H9 (cell line): ENCODE data around the gene EFTUD2. TPM values are rescaled to one million over a fixed set of nuclear protein-coding genes. Genes with fewer than 3 reads are reported as not detected.

ENCODE experiments used
- DNase-seq: peaks from one replicate; pipeline ENCODE4 v3.0.0-alpha.2; 2017
- H2AFZ ChIP-seq: one replicate; pipeline ENCODE4 v1.6.1; 2013; ENCODE audit warnings: mild to moderate bottlenecking, low read length, control low read depth, moderate library complexity
- H2AK5ac ChIP-seq: 2 replicates; pipeline ENCODE4 v1.6.1; 2013; ENCODE audit warnings: low read length, control low read depth, mixed read lengths; ENCODE audit not compliant: insufficient read length
- H2BK120ac ChIP-seq: one replicate; pipeline ENCODE4 v1.6.1; 2013; ENCODE audit warnings: low read depth, mild to moderate bottlenecking, low read length, control low read depth, inconsistent platforms; ENCODE audit not compliant: poor library complexity, severe bottlenecking
- H2BK12ac ChIP-seq: 2 replicates; pipeline ENCODE4 v1.6.1; 2013; ENCODE audit warnings: low read length, control low read depth, mixed read lengths, low read depth; ENCODE audit not compliant: insufficient read length
- H2BK15ac ChIP-seq: 2 replicates; pipeline ENCODE4 v1.6.1; 2013; ENCODE audit warnings: low read depth, low read length, control low read depth
- H2BK20ac ChIP-seq: one replicate; pipeline ENCODE4 v1.6.1; 2013; ENCODE audit warnings: low read depth, mild to moderate bottlenecking, low read length, control low read depth, inconsistent platforms; ENCODE audit not compliant: poor library complexity, severe bottlenecking
- H2BK5ac ChIP-seq: 2 replicates; pipeline ENCODE4 v1.6.1; 2013; ENCODE audit warnings: low read length, control low read depth, mixed read lengths; ENCODE audit not compliant: insufficient read length
- H3K14ac ChIP-seq: 2 replicates; pipeline ENCODE4 v1.6.1; 2013; ENCODE audit warnings: low read length, control low read depth; ENCODE audit not compliant: insufficient read depth
- H3K18ac ChIP-seq: 2 replicates; pipeline ENCODE4 v1.6.1; 2013; ENCODE audit warnings: low read depth, mild to moderate bottlenecking, mixed read lengths, low read length, control low read depth; ENCODE audit not compliant: insufficient read length
- H3K23ac ChIP-seq: 2 replicates; pipeline ENCODE4 v1.6.1; 2013; ENCODE audit warnings: low read length, control low read depth, mixed read lengths, low read depth; ENCODE audit not compliant: insufficient read length
- H3K23me2 ChIP-seq: 2 replicates; pipeline ENCODE4 v1.6.1; 2013; ENCODE audit warnings: low read depth, mild to moderate bottlenecking, mixed read lengths, low read length, control low read depth; ENCODE audit not compliant: insufficient read length, poor library complexity, severe bottlenecking
- H3K27ac ChIP-seq: 2 replicates; pipeline ENCODE4 v1.5.1; 2013; ENCODE audit warnings: low read length, control low read depth, mixed read lengths, low read depth; ENCODE audit not compliant: insufficient read length
- H3K27me3 ChIP-seq: 2 replicates; pipeline ENCODE4 v1.6.1; 2013; ENCODE audit warnings: low read length, control low read depth, inconsistent platforms; ENCODE audit not compliant: insufficient read depth
- H3K4ac ChIP-seq: 2 replicates; pipeline ENCODE4 v1.6.1; 2013; ENCODE audit warnings: low read depth, mild to moderate bottlenecking, control low read depth, inconsistent platforms, low read length, moderate library complexity
- H3K4me1 ChIP-seq: 2 replicates; pipeline ENCODE4 v1.6.1; 2013; ENCODE audit warnings: low read length, control low read depth, inconsistent platforms; ENCODE audit not compliant: insufficient read depth
- H3K4me2 ChIP-seq: 2 replicates; pipeline ENCODE4 v1.6.1; 2013; ENCODE audit warnings: low read length, control low read depth, mixed read lengths; ENCODE audit not compliant: insufficient read length, insufficient read depth
- H3K56ac ChIP-seq: 2 replicates; pipeline ENCODE4 v1.6.1; 2013; ENCODE audit warnings: low read depth, mild to moderate bottlenecking, mixed read lengths, low read length, control low read depth; ENCODE audit not compliant: insufficient read length
- H3K79me1 ChIP-seq: 2 replicates; pipeline ENCODE4 v1.6.1; 2013; ENCODE audit warnings: low read depth, mild to moderate bottlenecking, moderate library complexity, low read length, control low read depth, inconsistent platforms; ENCODE audit not compliant: insufficient read depth, poor library complexity, severe bottlenecking
- H3K79me2 ChIP-seq: 2 replicates; pipeline ENCODE4 v1.6.1; 2013; ENCODE audit warnings: low read length, control low read depth, inconsistent platforms; ENCODE audit not compliant: insufficient read depth
- H3K9ac ChIP-seq: 2 replicates; pipeline ENCODE4 v1.6.1; 2013; ENCODE audit warnings: low read length, control low read depth, mixed read lengths; ENCODE audit not compliant: insufficient read length; ENCODE audit errors: extremely low read depth
- H3K9me3 ChIP-seq: one replicate; pipeline ENCODE4 v1.6.1; 2013; ENCODE audit warnings: low read depth, low read length, inconsistent platforms; ENCODE audit not compliant: control insufficient read depth
- H3T11ph ChIP-seq: one replicate; pipeline ENCODE4 v1.6.1; 2013; ENCODE audit warnings: mild to moderate bottlenecking, low read length, control low read depth, inconsistent platforms
- H4K20me1 ChIP-seq: one replicate; pipeline ENCODE4 v1.6.1; 2013; ENCODE audit not compliant: control insufficient read depth, insufficient read length, insufficient read depth
- H4K5ac ChIP-seq: 2 replicates; pipeline ENCODE4 v1.6.1; 2013; ENCODE audit warnings: low read depth, mild to moderate bottlenecking, mixed read lengths, low read length, control low read depth; ENCODE audit not compliant: insufficient read length
- H4K8ac ChIP-seq: replicated peaks from 2 replicates; pipeline ENCODE4 v1.6.1; 2013; ENCODE audit warnings: low read length, control low read depth, mixed read lengths, low read depth; ENCODE audit not compliant: insufficient read length
- H4K91ac ChIP-seq: 2 replicates; pipeline ENCODE4 v1.6.1; 2013; ENCODE audit warnings: low read depth, mild to moderate bottlenecking, moderate library complexity, mixed read lengths, low read length, control low read depth; ENCODE audit not compliant: insufficient read length
- H3K27ac Mint-ChIP-seq, 3 experiments: 2 replicates in 2 of 3; 3 replicates in 1 of 3; pipeline ENCODE4 v1.8.0; 2020 to 2021; ENCODE audit warnings: mixed read lengths in 3 of 3, mild to moderate bottlenecking in 1 of 3, moderate library complexity in 1 of 3
- H3K27me3 Mint-ChIP-seq: 2 replicates; pipeline ENCODE4 v1.8.0; 2021; ENCODE audit warnings: low read depth, mild to moderate bottlenecking, moderate library complexity, mixed read lengths
- H3K36me3 Mint-ChIP-seq, 3 experiments: 2 replicates in 2 of 3; 3 replicates in 1 of 3; pipeline ENCODE4 v1.8.0; 2020 to 2021; ENCODE audit warnings: low read depth in 3 of 3, mixed read lengths in 3 of 3; ENCODE audit not compliant: insufficient read depth in 1 of 3
- H3K4me1 Mint-ChIP-seq, 2 experiments: 2 replicates each; pipeline ENCODE4 v1.8.0; 2020; ENCODE audit warnings: mixed read lengths in 2 of 2
- H3K4me3 Mint-ChIP-seq, 2 experiments: 2 replicates in 1 of 2; 3 replicates in 1 of 2; pipeline ENCODE4 v1.8.0; 2020 to 2021; ENCODE audit warnings: mild to moderate bottlenecking in 2 of 2, mixed read lengths in 2 of 2, moderate library complexity in 1 of 2
- H3K9me3 Mint-ChIP-seq, 2 experiments: 2 replicates in 1 of 2; 3 replicates in 1 of 2; pipeline ENCODE4 v1.8.0; 2020; ENCODE audit warnings: mild to moderate bottlenecking in 2 of 2, mixed read lengths in 2 of 2, moderate library complexity in 1 of 2
- WGBS: extraction: QIAGEN DNeasy Blood & Tissue Kit; methylation state at CpG from one replicate; pipeline ENCODE4 v1.1.7; 2013; ENCODE audit warnings: missing lambda C conversion rate, low lambda C conversion rate, mixed read lengths; ENCODE audit not compliant: insufficient read length; ENCODE audit errors: extremely low coverage; 5-methylcytosine and 5-hydroxymethylcytosine counted together
- total RNA-seq: library from RNA; stranded (reverse); gene quantifications from 2 replicates; pipeline ENCODE4 v1.2.1, GENCODE V29; 2021
- TF ChIP-seq, protein P1 (sequence below): fragments of 200-600 bp; sonication (generic); conservative IDR thresholded peaks from 3 replicates; pipeline ENCODE4 v1.8.0; 2021; ENCODE audit warnings: antibody characterized with exemption, mild to moderate bottlenecking

The EFTUD2 gene
- total RNA-seq, 1 experiment from 2014 or later, result 150 TPM

GRCh38 chr17:44930667-44931066 lies 31.4 kb upstream of the EFTUD2 start:
- H3K27ac ChIP-seq, result no peak overlapping the region
- H3K9me3 Mint-ChIP-seq, result no peaks in the 10 kb centered on the region
- H3K4me1 Mint-ChIP-seq, result no peaks in the 10 kb centered on the region
- no peaks in the 10 kb centered on the region for H3K79me1 ChIP-seq
- no peaks in the 10 kb centered on the region for H4K20me1 ChIP-seq
- no peaks in the 10 kb centered on the region for H3K79me2 ChIP-seq
- H3K4me3 Mint-ChIP-seq, result no peak overlapping the region
- WGBS, result no CpG with 5 or more reads among the region's 6 CpGs
- H2BK15ac ChIP-seq, result no peak overlapping the region
- no peak overlapping the region for H3K27ac Mint-ChIP-seq
- no peak overlapping the region for H2BK120ac ChIP-seq
- no peaks in the 10 kb centered on the region for H3K9me3 ChIP-seq
- no peak overlapping the region for H3K4ac ChIP-seq
- no peak overlapping the region for H3K18ac ChIP-seq
- no peak overlapping the region for H2AFZ ChIP-seq
- H3K14ac ChIP-seq, result no peak overlapping the region
- no peak overlapping the region for H2BK20ac ChIP-seq
- no peak overlapping the region for H3K4me2 ChIP-seq
- no peak overlapping the region for H3T11ph ChIP-seq
- no peak overlapping the region for H3K23ac ChIP-seq
- peaks cover 52 to 96% (median 93%) of the 10 kb centered on the region in 3 experiments for H3K36me3 Mint-ChIP-seq
- H2BK12ac ChIP-seq, result no peak overlapping the region
- no peak overlapping the region for H4K5ac ChIP-seq
- H3K27me3 Mint-ChIP-seq, result no peaks in the 10 kb centered on the region; the same call in 1 of the 2 replicates
- H2AK5ac ChIP-seq, result no peak overlapping the region
- TF ChIP-seq, protein P1, sequence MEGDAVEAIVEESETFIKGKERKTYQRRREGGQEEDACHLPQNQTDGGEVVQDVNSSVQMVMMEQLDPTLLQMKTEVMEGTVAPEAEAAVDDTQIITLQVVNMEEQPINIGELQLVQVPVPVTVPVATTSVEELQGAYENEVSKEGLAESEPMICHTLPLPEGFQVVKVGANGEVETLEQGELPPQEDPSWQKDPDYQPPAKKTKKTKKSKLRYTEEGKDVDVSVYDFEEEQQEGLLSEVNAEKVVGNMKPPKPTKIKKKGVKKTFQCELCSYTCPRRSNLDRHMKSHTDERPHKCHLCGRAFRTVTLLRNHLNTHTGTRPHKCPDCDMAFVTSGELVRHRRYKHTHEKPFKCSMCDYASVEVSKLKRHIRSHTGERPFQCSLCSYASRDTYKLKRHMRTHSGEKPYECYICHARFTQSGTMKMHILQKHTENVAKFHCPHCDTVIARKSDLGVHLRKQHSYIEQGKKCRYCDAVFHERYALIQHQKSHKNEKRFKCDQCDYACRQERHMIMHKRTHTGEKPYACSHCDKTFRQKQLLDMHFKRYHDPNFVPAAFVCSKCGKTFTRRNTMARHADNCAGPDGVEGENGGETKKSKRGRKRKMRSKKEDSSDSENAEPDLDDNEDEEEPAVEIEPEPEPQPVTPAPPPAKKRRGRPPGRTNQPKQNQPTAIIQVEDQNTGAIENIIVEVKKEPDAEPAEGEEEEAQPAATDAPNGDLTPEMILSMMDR, result no peak
- H2BK5ac ChIP-seq, result no peak overlapping the region
- no peaks in the 10 kb centered on the region for H3K27me3 ChIP-seq
- no peak overlapping the region for H4K8ac ChIP-seq
- H3K9ac ChIP-seq, result no peak overlapping the region
- no peaks in the 10 kb centered on the region for H3K4me1 ChIP-seq
- no peaks in the 10 kb centered on the region for H3K23me2 ChIP-seq
- no peak overlapping the region for H3K56ac ChIP-seq
- H4K91ac ChIP-seq, result no peak overlapping the region
- DNase-seq, result no peak
